ENCODE data around the gene LRP11.

Gene LRP11

DNA sequence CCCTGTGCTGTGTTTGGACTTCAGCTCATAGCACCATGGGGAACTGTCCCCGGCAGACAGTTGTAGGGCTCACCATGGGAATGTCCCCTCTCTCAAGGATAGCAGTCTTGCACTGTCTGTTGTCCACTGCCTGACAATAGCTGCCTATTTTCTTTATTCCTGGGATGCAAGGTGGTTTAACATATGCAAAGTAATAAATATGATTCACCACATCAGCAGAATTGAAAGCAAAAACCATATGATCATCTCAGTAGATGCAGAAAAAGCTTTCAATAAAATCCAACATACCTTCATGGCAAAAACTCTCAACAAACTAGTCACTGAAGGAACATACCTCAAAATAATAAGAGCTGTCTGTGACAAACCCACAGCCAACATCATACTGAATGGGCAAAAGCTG is 13.5 kb upstream of the LRP11 start:
- no peak overlapping the region for H3K27ac ChIP-seq
- TF ChIP-seq, protein P1, sequence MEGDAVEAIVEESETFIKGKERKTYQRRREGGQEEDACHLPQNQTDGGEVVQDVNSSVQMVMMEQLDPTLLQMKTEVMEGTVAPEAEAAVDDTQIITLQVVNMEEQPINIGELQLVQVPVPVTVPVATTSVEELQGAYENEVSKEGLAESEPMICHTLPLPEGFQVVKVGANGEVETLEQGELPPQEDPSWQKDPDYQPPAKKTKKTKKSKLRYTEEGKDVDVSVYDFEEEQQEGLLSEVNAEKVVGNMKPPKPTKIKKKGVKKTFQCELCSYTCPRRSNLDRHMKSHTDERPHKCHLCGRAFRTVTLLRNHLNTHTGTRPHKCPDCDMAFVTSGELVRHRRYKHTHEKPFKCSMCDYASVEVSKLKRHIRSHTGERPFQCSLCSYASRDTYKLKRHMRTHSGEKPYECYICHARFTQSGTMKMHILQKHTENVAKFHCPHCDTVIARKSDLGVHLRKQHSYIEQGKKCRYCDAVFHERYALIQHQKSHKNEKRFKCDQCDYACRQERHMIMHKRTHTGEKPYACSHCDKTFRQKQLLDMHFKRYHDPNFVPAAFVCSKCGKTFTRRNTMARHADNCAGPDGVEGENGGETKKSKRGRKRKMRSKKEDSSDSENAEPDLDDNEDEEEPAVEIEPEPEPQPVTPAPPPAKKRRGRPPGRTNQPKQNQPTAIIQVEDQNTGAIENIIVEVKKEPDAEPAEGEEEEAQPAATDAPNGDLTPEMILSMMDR (conservative IDR thresholded peaks at IDR 0.05): no peak

DNA sequence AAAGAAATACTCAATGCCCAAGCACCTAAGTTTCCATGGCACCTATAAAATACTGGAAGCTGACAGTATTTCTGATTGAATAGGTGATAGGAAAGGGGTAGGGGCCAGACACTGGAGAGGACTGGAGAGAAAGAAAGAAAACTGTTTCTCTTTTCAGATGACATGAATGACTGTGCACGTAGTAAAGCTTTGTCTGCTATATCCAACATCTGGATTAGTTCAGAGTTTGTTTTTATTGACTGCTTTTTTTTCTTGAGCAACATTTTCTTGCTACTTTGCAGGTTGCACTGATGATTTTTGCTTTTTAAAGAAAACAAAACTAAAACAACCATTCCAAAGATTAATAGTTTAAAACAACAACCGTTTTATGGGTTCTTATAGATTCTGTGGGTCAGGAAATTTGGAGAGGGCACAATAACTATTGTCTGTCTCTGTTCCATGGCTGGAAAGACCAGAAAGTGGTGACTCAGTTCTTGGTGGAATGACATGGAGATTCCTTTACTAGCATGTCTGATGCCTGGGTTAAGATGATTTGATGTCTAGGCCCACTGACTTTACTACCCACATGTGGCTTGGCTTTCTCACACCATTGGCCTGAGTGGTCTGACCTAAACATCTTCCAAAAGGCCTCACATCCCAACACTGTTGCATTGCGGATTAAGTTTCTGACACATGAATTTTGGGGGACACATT is 12.2 kb upstream of the LRP11 start:
- no peak overlapping the region for H3K27ac ChIP-seq
- TF ChIP-seq, protein P1 (conservative IDR thresholded peaks at IDR 0.05): no peak

DNA sequence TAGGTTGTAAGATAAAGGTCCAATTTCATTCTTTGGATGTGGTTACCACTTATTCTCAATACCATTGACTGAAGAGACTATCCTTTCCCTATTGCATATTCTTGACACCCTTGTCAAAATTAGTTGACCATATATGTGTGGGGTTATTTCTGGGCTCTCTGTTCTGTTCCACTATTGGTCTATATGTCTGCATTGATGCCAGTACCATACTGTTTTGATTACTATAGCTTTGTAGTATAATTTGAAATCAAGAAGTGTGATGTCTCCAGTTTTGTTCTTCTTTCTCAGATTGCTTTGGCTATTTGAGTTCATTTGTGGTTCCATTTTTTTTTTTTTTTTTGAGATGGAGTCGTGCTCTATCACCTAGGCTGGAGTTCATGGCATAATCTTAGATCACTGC is 8.1 kb upstream of the LRP11 start:
- no peak overlapping the region for H3K27ac ChIP-seq
- TF ChIP-seq, protein P1 (conservative IDR thresholded peaks at IDR 0.05): no peak

- TF ChIP-seq, protein P1 (conservative IDR thresholded peaks at IDR 0.05): no peak
Measured at GRCh38 chr6:149871182-149871581, 7.0 kb upstream of the LRP11 start.

DNA sequence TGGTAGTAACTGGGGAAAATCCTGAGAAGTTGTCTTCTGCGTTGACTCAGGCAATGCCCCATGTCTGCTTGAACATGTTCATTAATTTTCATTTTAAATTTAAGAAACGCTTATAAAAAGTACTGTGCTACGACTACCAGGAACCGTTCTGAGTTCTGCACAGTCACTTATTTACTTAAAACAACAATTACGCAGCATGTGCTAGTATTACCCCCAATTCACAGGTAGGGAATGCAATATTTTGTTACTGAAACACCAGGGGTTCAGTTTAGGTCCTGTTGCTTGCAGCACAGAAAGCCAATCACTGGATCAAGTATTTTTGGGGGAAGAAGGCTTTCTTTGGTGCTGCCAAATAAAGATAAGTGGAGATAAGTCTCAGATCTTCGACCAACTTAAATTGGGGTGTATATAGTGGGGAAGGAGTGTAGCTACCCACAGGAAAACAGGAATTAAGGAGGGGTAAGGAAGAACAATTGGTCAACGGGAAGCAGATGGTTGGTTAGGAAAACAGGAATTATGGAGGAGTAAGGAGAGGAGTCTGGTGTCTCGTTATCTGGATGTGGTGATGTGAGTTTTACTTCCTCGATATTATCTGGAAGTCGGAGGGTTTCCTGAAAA is 5.2 kb upstream of the LRP11 start:
- no peak overlapping the region for H3K27ac ChIP-seq
- TF ChIP-seq, protein P1 (conservative IDR thresholded peaks at IDR 0.05): no peak

More at GRCh38 chr6:149871182-149871581, 7.0 kb upstream of the LRP11 start:
- no peak overlapping the region for H3K27ac ChIP-seq

DNA sequence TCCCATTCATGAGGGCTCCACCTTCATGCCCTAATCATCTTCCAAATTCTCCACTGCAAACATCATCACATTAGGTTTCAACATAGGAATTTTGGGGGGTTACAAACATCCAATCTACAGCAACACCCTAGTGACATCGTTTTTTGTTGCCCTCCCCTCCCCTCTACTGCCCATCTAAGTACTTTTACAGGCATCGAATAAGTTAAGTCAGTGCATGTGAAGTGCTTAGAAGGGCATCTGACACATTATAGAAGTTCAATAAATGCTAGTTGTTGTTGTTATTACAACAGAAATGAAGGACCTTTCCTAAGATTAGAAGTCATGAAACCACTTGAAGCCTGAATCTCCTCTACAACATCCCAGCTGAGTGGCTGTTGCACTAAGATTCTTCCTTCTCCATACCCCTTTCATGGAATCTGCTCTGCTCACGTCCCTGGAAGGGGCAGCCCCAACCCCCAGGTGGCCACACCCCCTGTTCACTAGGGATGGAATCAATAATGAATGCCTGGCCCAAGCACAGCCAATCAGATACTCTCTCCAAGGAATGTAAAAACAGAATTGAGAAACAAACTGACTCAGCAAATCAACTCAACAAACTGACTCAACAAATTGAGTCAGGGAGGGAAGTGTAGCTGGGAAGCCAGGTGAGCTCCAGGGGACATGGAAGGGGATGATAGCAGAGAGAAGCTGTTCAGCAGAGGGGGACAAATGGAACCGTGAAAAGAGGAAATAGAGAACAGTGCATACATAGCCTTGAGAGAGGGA is 3.9 kb upstream of the LRP11 start:
- no peak overlapping the region for H3K27ac ChIP-seq
- TF ChIP-seq, protein P1 (conservative IDR thresholded peaks at IDR 0.05): no peak

All from VCaP (cell line).